ENCODE results near the gene TSPAN14. TPM values are rescaled to one million over a fixed set of nuclear protein-coding genes. Genes with fewer than 3 reads are reported as not detected.

Gene TSPAN14
- total RNA-seq, 1 experiment from 2014 or later: 46.8 TPM

- no peak overlapping the region for H2AFZ ChIP-seq (ENCODE audit: low read length)
- no peak overlapping the region for H3T11ph ChIP-seq (ENCODE audit: low read length)
- H3K4me2 ChIP-seq (ENCODE audit: insufficient read depth, insufficient read length, low read length): no peak overlapping the region
- no peak overlapping the region for H2BK20ac ChIP-seq (ENCODE audit: low read depth, low read length, poor library complexity, severe bottlenecking)
- no peak overlapping the region for H3K56ac ChIP-seq (ENCODE audit: insufficient read length, low read depth, low read length)
- H3K27ac ChIP-seq (ENCODE audit: insufficient read length, low read depth, low read length): no peak overlapping the region
- H2BK12ac ChIP-seq (ENCODE audit: insufficient read length, low read depth, low read length): no peak overlapping the region
- no peak overlapping the region for H2BK5ac ChIP-seq (ENCODE audit: insufficient read length, low read length)
- no peak overlapping the region for H4K91ac ChIP-seq (ENCODE audit: insufficient read length, low read depth, low read length)
- H4K8ac ChIP-seq (replicated peaks; ENCODE audit: insufficient read length, low read depth, low read length): no peak overlapping the region
- TF ChIP-seq, protein P1, sequence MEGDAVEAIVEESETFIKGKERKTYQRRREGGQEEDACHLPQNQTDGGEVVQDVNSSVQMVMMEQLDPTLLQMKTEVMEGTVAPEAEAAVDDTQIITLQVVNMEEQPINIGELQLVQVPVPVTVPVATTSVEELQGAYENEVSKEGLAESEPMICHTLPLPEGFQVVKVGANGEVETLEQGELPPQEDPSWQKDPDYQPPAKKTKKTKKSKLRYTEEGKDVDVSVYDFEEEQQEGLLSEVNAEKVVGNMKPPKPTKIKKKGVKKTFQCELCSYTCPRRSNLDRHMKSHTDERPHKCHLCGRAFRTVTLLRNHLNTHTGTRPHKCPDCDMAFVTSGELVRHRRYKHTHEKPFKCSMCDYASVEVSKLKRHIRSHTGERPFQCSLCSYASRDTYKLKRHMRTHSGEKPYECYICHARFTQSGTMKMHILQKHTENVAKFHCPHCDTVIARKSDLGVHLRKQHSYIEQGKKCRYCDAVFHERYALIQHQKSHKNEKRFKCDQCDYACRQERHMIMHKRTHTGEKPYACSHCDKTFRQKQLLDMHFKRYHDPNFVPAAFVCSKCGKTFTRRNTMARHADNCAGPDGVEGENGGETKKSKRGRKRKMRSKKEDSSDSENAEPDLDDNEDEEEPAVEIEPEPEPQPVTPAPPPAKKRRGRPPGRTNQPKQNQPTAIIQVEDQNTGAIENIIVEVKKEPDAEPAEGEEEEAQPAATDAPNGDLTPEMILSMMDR (conservative IDR thresholded peaks at IDR 0.05): no peak
- Mint-ChIP-seq H3K4me1 (peaks cover 42 to 57% of the 10 kb centered on the region in 2 experiments), H3K27ac (peak overlapping the region in 2 of 3 experiments; percentile 26 to 27; a peak in 1 of 7 replicates), H3K27me3 (ENCODE audit: low read depth) (peaks cover 35% of the 10 kb centered on the region), H3K36me3 (ENCODE audit: insufficient read depth in 1 of 3, low read depth in 3 of 3) (peaks cover 8 to 23% (median 19%) of the 10 kb centered on the region in 3 experiments; a peak in 6 of 7 replicates), H3K9me3 (no peaks in the 10 kb centered on the region), H3K4me3 (no peak overlapping the region)
- no peak overlapping the region for H3K23ac ChIP-seq (ENCODE audit: insufficient read length, low read depth, low read length)
- H3K9me3 ChIP-seq (ENCODE audit: control insufficient read depth, low read depth, low read length): no peaks in the 10 kb centered on the region
- no peaks in the 10 kb centered on the region; the same call in 1 of the 2 replicates for H3K27me3 ChIP-seq (ENCODE audit: insufficient read depth, low read length)
- H3K79me1 ChIP-seq (ENCODE audit: insufficient read depth, low read depth, low read length, poor library complexity, severe bottlenecking): peaks cover 9% of the 10 kb centered on the region
- H3K4me1 ChIP-seq (ENCODE audit: insufficient read depth, low read length): peaks cover 8% of the 10 kb centered on the region; the same call in 1 of the 2 replicates
- no peak overlapping the region for H3K4ac ChIP-seq (ENCODE audit: low read depth, low read length)
- no peak overlapping the region for H3K14ac ChIP-seq (ENCODE audit: insufficient read depth, low read length)
- H4K20me1 ChIP-seq (ENCODE audit: control insufficient read depth, insufficient read depth, insufficient read length): no peaks in the 10 kb centered on the region
- no peak overlapping the region for H2BK120ac ChIP-seq (ENCODE audit: low read depth, low read length, poor library complexity, severe bottlenecking)
- 0 out of 2 replicates have a peak, but pooled peaks cover 2% of the 10 kb centered on the region for H3K79me2 ChIP-seq (ENCODE audit: insufficient read depth, low read length)
- no peak overlapping the region for H4K5ac ChIP-seq (ENCODE audit: insufficient read length, low read depth, low read length)
- WGBS (ENCODE audit: extremely low coverage, insufficient read length, low lambda C conversion rate): no CpG with 5 or more reads among the region's 9 CpGs
- no peak overlapping the region for H3K9ac ChIP-seq (ENCODE audit: extremely low read depth, insufficient read length, low read length)
- DNase-seq: no peak
- no peak overlapping the region for H2AK5ac ChIP-seq (ENCODE audit: insufficient read length, low read length)
- H3K23me2 ChIP-seq (ENCODE audit: insufficient read length, low read depth, low read length, poor library complexity, severe bottlenecking): no peaks in the 10 kb centered on the region
- no peak overlapping the region for H2BK15ac ChIP-seq (ENCODE audit: low read depth, low read length)
- no peak overlapping the region for H3K18ac ChIP-seq (ENCODE audit: insufficient read length, low read depth, low read length)
Measured at GRCh38 chr10:80472234-80473095, 18.4 kb downstream of the TSPAN14 start.
